Small intestine (tissue), 7 donors: Measurements from ENCODE around the gene ST3GAL3. TPM values are rescaled to one million over a fixed set of nuclear protein-coding genes. Genes with fewer than 3 reads are reported as not detected.

Source experiments
- DNase-seq, 2 donors: peaks; one replicate each; pipeline versions ENCODE4 v3.0.0 to v3.0.0-alpha.2; 2013
- FAIRE-seq: peaks from 2 replicates; lab custom pipeline; 2012; peaks lifted over from hg19 to GRCh38; lab: Jason Lieb, UNC
- H3K27ac ChIP-seq, 3 donors: one replicate each; pipeline ENCODE4 v1.5.1; 2013; ENCODE audit warnings: low read length in 2 of 3, mild to moderate bottlenecking in 2 of 3, control low read depth in 1 of 3, inconsistent platforms in 1 of 3, low read depth in 1 of 3, moderate library complexity in 1 of 3
- H3K27me3 ChIP-seq, 3 donors: one replicate each; pipeline ENCODE4 v1.6.1; 2013; ENCODE audit warnings: low read length in 3 of 3, inconsistent platforms in 1 of 3; ENCODE audit not compliant: control insufficient read depth in 3 of 3, insufficient read depth in 3 of 3
- H3K36me3 ChIP-seq, 3 donors: one replicate each; pipeline ENCODE4 v1.6.1; 2013; ENCODE audit warnings: low read length in 3 of 3, inconsistent platforms in 1 of 3, low read depth in 1 of 3, mild to moderate bottlenecking in 1 of 3, moderate library complexity in 1 of 3; ENCODE audit not compliant: control insufficient read depth in 3 of 3, insufficient read depth in 2 of 3
- H3K4me1 ChIP-seq, 3 donors: one replicate each; pipeline ENCODE4 v1.6.1; 2013; ENCODE audit warnings: low read length in 2 of 3, inconsistent platforms in 1 of 3, low read depth in 1 of 3, mild to moderate bottlenecking in 1 of 3, moderate library complexity in 1 of 3; ENCODE audit not compliant: control insufficient read depth in 3 of 3, insufficient read depth in 2 of 3
- H3K4me3 ChIP-seq, 3 donors: one replicate each; pipeline ENCODE4 v1.5.1; 2013; ENCODE audit warnings: low read length in 3 of 3, control low read depth in 1 of 3, inconsistent platforms in 1 of 3, low read depth in 1 of 3, mild to moderate bottlenecking in 1 of 3, moderate library complexity in 1 of 3
- H3K9me3 ChIP-seq, 2 donors: one replicate each; pipeline ENCODE4 v1.6.1; 2013; ENCODE audit warnings: low read depth in 1 of 2, low read length in 1 of 2; ENCODE audit not compliant: control insufficient read depth in 2 of 2, insufficient read depth in 1 of 2
- WGBS, 3 donors: extraction: QIAGEN DNeasy Blood & Tissue Kit; methylation state at CpG; one replicate each; pipeline ENCODE4 v1.1.7; 2013; 5-methylcytosine and 5-hydroxymethylcytosine counted together
- polyA plus RNA-seq, 4 donors: library from polyadenylated mRNA; stranded (reverse) in 3 of 4; unstranded in 1 of 4; fragments of 200-250 nt in 3 of 4; fragments of 120-200 nt in 1 of 4; gene quantifications; one replicate each; pipeline versions ENCODE4 v1.2.1 to v1.2.3, GENCODE V29; 2013
- donor health status: healthy with polysubstance abuse.
- donor health status: control.
- donor health status: control.
- donor health status: Bipolar disorder and iron deficiency.
- donor health status: healthy.

Gene ST3GAL3
- polyA plus RNA-seq, 4 donors, result 1.1 to 5.4 (median 3.7) TPM

DNA sequence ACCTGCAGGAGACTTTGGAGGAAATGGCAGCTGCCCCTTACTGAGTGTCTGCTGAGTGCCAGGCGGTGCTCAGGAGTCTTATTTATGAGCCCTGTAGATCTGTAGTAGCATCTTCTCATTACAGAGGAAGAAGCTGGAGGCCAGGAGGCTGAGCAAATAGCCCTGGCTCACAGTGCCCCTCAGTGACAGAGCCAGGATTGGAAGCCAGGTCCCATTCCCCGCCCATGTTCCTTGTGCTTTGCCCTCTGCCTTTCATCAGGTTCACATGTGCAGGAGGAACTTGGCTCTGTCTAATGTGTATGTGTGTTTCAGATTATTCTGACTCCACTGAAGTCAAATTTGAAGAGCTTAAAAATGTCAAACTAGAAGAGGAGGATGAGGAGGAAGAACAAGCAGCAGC, 36.1 kb upstream of the ST3GAL3 start:
- DNase-seq (peak in 1 of 2 donors; percentile 44), FAIRE-seq (no peak)
- no peak overlapping the region for H3K4me3 ChIP-seq
- no peaks in the 10 kb centered on the region for H3K4me1 ChIP-seq
- no peaks in the 10 kb centered on the region for H3K27me3 ChIP-seq
- peaks cover 40 to 92% (median 46%) of the 10 kb centered on the region in 3 donors for H3K36me3 ChIP-seq
- H3K9me3 ChIP-seq, result no peaks in the 10 kb centered on the region
- no peak overlapping the region for H3K27ac ChIP-seq
- WGBS, 3 donors, result 83 to 86% (median 85%) methylated on average over 2 of the region's 2 CpGs

DNA sequence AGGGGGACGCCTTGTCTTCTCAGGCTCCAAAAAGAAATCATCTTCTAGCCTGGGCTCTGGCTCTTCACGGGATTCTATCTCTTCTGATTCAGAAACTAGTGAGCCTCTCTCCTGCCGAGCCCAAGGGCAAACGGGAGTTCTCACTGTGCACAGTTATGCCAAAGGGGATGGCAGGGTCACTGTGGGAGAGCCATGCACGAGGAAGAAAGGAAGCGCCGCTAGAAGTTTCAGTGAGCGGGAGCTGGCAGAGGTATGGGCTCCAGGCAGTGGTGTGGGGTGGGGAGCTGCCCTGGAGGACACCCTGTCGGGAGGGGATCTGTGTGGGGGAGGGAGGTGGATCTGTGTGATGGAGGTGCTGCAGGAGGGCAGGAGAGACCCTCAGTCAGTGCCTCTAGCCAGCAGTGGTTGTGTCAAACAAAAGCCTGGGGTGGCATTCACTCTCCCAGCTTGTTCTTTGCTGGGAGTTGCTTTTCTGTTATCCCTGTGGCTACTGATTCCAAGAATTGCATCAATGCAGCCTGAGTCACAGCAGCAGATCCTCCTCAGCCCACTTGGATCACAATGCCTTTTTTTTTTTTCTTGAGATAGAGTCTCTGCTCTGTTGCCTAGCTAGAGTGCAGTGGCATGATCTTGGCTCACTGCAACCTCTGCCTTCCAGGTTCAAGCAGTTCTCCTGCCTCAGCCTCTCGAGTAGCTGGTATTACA, 35.6 kb upstream of the ST3GAL3 start:
- FAIRE-seq, result no peak
- Histone ChIP-seq H3K27me3 (no peaks in the 10 kb centered on the region), H3K9me3 (no peaks in the 10 kb centered on the region), H3K36me3 (peaks cover 34 to 90% (median 40%) of the 10 kb centered on the region in 3 donors), H3K4me3 (no peak overlapping the region), H3K4me1 (no peaks in the 10 kb centered on the region), H3K27ac (no peak overlapping the region)
- DNase-seq, result no peak
- 88 to 92% (median 89%) methylated on average over 10 of the region's 10 CpGs for WGBS, 3 donors

DNA sequence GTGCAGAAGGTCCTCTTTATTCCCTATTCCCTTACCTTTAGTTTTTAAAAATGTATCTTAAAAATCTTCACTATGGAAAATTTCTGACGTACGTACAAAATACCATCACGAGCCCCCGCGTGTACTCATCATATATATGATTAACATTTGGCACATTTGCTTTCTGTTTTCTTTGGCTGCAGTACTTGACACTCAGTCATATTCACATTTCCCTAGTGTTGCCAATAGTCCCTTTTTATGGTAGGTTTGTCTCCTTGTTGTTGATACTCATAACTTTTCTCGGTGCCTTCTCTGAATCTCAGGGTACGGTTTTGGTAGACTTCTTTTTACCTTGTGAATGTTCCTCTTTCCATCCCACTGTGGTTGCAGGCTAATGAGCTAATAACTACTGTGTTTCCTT, 34.1 kb upstream of the ST3GAL3 start:
- Histone ChIP-seq H3K27ac (no peak overlapping the region), H3K9me3 (no peaks in the 10 kb centered on the region), H3K27me3 (no peaks in the 10 kb centered on the region), H3K4me3 (no peak overlapping the region), H3K4me1 (no peaks in the 10 kb centered on the region), H3K36me3 (peaks cover 28 to 86% (median 28%) of the 10 kb centered on the region in 3 donors)
- DNase-seq, result no peak
- 95 to 96% (median 95%) methylated on average over 7 of the region's 7 CpGs for WGBS, 3 donors
- FAIRE-seq, result no peak

DNA sequence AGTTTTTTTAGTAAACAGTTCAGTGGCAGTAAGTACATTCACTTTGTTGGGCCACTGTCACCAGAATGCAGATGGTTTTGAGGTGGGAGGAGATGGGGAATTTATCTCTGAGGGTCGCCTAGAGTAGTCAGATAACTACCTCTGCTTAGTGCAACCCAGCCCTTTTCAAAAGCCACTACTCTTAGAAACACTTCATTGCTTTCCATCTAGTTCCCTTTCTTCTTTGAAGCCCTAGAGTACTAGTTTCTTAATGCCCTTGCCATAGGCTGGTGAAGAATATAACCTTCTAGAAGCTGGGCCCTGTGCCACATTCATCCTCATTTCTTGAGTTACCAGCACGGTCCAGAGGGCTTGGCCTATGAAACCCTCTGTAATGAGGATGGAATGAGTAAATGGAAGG, 28.4 kb upstream of the ST3GAL3 start:
- H3K36me3 ChIP-seq, result peaks cover 17 to 77% (median 27%) of the 10 kb centered on the region in 3 donors

DNA sequence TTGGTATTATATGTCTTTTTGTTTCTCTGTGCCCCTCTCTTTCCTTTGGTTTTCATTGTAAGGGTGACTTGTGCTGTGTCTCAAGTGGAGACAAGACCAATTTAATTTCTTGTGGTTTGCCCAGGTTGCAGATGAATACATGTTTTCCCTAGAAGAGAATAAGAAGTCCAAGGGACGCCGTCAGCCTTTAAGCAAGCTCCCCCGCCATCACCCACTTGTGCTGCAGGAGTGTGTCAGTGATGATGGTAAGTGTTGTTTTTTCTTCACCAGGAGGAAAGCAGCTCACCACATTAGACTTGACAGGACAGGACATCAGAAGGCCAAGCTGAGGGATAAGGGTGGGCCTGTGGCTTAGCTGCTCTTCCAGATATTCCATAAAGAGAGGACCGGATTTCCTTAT, 23.8 kb upstream of the ST3GAL3 start:
- H3K9me3 ChIP-seq, result no peaks in the 10 kb centered on the region
- FAIRE-seq (no peak), DNase-seq (no peak)
- H3K27ac ChIP-seq, result no peak overlapping the region
- 97 to 99% (median 98%) methylated on average over 4 of the region's 4 CpGs for WGBS, 3 donors
- no peaks in the 10 kb centered on the region for H3K4me1 ChIP-seq
- no peaks in the 10 kb centered on the region for H3K27me3 ChIP-seq
- H3K4me3 ChIP-seq, result no peak overlapping the region
- H3K36me3 ChIP-seq, result peaks cover 12 to 75% (median 39%) of the 10 kb centered on the region in 3 donors

More for the DNA sequence above, 28.4 kb upstream of the ST3GAL3 start:
- Histone ChIP-seq H3K4me3 (no peak overlapping the region), H3K4me1 (no peaks in the 10 kb centered on the region), H3K9me3 (no peaks in the 10 kb centered on the region), H3K27ac (no peak overlapping the region), H3K27me3 (no peaks in the 10 kb centered on the region)
- WGBS, 3 donors, result 76 to 88% (median 77%) methylated on average over 2 of the region's 2 CpGs
- DNase-seq (no peak), FAIRE-seq (no peak)

DNA sequence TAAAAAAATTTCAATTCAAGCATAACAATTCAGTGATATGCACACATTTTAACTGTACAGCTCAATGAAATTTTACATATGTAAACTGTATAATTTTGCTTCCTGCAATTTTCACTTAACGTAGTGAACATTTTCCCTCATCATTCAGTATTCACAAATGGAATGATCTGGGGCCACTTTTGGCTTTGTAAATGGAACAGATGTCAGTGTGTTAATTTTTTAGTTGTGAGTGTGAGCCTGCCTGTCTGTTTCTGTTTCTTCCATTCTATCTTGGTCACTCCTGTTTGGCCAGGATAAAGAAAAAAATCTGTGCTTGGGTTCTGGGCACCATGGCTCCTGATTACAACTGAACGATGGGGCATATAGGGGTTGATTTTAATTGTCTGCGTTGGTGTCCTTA, 20.5 kb upstream of the ST3GAL3 start:
- no peak for FAIRE-seq
- Histone ChIP-seq H3K4me1 (no peaks in the 10 kb centered on the region), H3K27ac (no peak overlapping the region), H3K9me3 (no peaks in the 10 kb centered on the region), H3K27me3 (no peaks in the 10 kb centered on the region), H3K36me3 (peaks cover 25 to 83% (median 48%) of the 10 kb centered on the region in 3 donors), H3K4me3 (no peak overlapping the region)
- DNase-seq, result no peak
- WGBS, 3 donors, result 89 to 95% (median 90%) methylated on average over 3 of the region's 3 CpGs

DNA sequence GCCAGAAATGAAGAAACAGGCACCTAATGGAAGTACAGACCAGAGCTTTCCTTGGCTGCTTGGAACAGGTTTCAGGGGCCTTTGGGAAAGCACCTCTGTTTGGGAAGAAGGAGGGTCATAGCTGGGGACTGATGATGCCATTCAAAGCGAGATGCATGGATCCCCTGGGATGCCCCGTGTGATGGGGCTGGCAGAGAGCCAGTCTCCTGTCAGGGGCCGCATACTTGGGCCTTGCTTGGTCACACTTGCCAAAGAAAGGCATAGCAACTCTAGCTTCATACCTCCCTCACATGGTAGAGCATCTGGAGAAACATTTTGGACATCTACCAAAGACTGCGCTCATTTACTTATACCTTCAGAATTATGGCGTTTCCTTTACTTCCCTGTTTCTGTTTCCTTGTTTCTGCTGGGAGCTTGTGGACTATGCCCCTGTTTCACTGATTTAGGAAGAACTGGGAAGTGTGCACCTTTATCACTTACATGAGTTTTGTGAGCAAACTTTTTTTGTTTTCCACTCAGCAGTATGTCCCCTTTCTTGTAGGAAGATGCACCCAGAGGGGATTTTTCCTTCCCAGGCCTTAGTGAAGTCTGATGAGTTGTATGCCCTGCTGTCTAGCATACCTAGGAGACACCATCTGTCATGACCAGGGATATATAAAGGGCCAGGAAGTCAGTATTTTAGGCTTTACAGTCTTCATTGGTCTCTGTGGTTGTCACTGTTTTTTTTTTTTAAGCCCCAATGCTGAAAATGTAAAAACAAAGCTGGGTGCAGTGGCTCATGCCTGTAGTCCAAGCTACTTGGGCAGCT, 19.8 kb upstream of the ST3GAL3 start:
- FAIRE-seq (no peak), DNase-seq (peak in 1 of 2 donors; percentile 59)
- no peaks in the 10 kb centered on the region for H3K9me3 ChIP-seq
- no peak overlapping the region for H3K27ac ChIP-seq
- no peaks in the 10 kb centered on the region for H3K4me1 ChIP-seq
- peaks cover 29 to 86% (median 54%) of the 10 kb centered on the region in 3 donors for H3K36me3 ChIP-seq
- H3K4me3 ChIP-seq, result no peak overlapping the region
- H3K27me3 ChIP-seq, result no peaks in the 10 kb centered on the region
- 27 to 57% (median 43%) methylated on average over 5 of the region's 5 CpGs for WGBS, 3 donors

DNA sequence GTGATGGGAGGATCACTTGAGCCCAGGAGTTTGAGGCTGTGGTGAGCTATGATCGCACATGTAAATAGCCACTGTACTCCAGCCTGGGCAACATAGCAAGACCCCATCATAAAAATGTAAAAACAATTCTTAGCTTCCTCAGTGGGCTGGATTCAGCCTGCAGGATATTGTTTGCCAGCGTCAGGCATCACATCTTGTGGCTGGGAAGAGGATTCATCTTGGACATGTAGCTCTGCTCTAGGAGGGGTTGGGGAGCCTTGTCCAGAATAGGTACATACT, 19.3 kb upstream of the ST3GAL3 start:
- Histone ChIP-seq H3K9me3 (no peaks in the 10 kb centered on the region), H3K27me3 (no peaks in the 10 kb centered on the region), H3K4me1 (no peaks in the 10 kb centered on the region), H3K36me3 (peaks cover 27 to 89% (median 57%) of the 10 kb centered on the region in 3 donors), H3K27ac (no peak overlapping the region), H3K4me3 (no peak overlapping the region)
- 96 to 98% (median 97%) methylated on average over 2 of the region's 2 CpGs for WGBS, 3 donors
- FAIRE-seq (no peak), DNase-seq (no peak)
